HEK293 (cell line): ENCODE results near the gene HK3.

Experiments
- ZBTB49 ChIP-seq: fragments of 450-650 bp; formaldehyde crosslinking; IDR thresholded peaks from 2 replicates; pipeline ENCODE4 v1.5.1; 2016; ENCODE audit warnings: missing biosample characterization, missing genetic modification characterization, low read depth
- ZNF24 ChIP-seq: fragments of 450-650 bp; formaldehyde crosslinking; IDR thresholded peaks from 2 replicates; pipeline ENCODE4 v1.5.1; 2016; ENCODE audit warnings: missing biosample characterization, missing genetic modification characterization
- ZNF510 ChIP-seq: fragments of 450-650 bp; formaldehyde crosslinking; IDR thresholded peaks from 2 replicates; pipeline ENCODE4 v1.5.1; 2018; ENCODE audit warnings: mild to moderate bottlenecking, missing genetic modification characterization, missing biosample characterization; ENCODE audit not compliant: insufficient replicate concordance
- ZNF529 ChIP-seq: fragments of 450-650 bp; formaldehyde crosslinking; IDR thresholded peaks from 2 replicates; pipeline ENCODE4 v1.5.1; 2017; ENCODE audit warnings: missing genetic modification characterization, missing biosample characterization; ENCODE audit not compliant: insufficient replicate concordance
- TF ChIP-seq, protein P1 (sequence below): fragments of 450-650 bp; formaldehyde crosslinking; IDR thresholded peaks from 2 replicates; pipeline ENCODE4 v1.5.1; 2016; ENCODE audit warnings: missing biosample characterization, missing genetic modification characterization
- TF ChIP-seq, protein P2 (sequence below): fragments of 450-650 bp; formaldehyde crosslinking; IDR thresholded peaks from 2 replicates; pipeline ENCODE4 v1.5.1; 2017; ENCODE audit warnings: missing biosample characterization, missing genetic modification characterization

DNA sequence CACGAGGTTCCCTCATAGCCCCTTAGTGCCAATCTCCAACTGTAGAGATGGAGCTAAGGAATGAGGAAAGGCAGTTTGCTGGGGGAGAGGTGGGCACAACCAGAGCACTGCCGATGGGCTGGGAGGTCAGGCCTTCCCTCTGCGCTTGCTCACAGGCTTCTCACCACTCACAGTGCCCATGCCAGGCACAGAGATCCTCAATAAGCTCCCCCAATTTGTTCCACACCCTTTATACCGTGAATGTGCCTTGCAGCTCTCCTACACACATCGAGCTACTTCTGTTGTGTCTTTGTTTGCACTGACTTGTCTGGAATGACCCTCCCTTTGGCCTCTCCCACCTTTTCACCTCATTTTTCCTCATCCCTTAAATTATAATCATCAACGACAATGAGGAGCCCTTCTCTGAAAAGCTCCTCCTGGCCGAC is 1.6 kb upstream of the HK3 start:
- TF ChIP-seq ZNF510 (tag by site-specific recombination), result no peak
- TF ChIP-seq ZNF529 (tag by site-specific recombination), result no peak
- no peak for TF ChIP-seq ZBTB49 (tag by site-specific recombination)
- TF ChIP-seq, protein P1, sequence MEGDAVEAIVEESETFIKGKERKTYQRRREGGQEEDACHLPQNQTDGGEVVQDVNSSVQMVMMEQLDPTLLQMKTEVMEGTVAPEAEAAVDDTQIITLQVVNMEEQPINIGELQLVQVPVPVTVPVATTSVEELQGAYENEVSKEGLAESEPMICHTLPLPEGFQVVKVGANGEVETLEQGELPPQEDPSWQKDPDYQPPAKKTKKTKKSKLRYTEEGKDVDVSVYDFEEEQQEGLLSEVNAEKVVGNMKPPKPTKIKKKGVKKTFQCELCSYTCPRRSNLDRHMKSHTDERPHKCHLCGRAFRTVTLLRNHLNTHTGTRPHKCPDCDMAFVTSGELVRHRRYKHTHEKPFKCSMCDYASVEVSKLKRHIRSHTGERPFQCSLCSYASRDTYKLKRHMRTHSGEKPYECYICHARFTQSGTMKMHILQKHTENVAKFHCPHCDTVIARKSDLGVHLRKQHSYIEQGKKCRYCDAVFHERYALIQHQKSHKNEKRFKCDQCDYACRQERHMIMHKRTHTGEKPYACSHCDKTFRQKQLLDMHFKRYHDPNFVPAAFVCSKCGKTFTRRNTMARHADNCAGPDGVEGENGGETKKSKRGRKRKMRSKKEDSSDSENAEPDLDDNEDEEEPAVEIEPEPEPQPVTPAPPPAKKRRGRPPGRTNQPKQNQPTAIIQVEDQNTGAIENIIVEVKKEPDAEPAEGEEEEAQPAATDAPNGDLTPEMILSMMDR, result no peak
- TF ChIP-seq ZNF24 (tag by site-specific recombination), result no peak
- TF ChIP-seq, protein P2, sequence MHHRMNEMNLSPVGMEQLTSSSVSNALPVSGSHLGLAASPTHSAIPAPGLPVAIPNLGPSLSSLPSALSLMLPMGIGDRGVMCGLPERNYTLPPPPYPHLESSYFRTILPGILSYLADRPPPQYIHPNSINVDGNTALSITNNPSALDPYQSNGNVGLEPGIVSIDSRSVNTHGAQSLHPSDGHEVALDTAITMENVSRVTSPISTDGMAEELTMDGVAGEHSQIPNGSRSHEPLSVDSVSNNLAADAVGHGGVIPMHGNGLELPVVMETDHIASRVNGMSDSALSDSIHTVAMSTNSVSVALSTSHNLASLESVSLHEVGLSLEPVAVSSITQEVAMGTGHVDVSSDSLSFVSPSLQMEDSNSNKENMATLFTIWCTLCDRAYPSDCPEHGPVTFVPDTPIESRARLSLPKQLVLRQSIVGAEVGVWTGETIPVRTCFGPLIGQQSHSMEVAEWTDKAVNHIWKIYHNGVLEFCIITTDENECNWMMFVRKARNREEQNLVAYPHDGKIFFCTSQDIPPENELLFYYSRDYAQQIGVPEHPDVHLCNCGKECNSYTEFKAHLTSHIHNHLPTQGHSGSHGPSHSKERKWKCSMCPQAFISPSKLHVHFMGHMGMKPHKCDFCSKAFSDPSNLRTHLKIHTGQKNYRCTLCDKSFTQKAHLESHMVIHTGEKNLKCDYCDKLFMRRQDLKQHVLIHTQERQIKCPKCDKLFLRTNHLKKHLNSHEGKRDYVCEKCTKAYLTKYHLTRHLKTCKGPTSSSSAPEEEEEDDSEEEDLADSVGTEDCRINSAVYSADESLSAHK (tag by site-specific recombination), result no peak
